MM.1S (cell line): ENCODE results near the gene SIRPB2.
A peak's percentile ranks its signal among the peaks of the same experiment; 100 is the strongest.

Experiments
- DNase-seq: peaks from one replicate; pipeline ENCODE4 v3.0.0-alpha.2; 2015
- H2AFZ ChIP-seq: fragments of 300-600 bp; sonication (generic); 2 replicates; pipeline ENCODE4 v1.6.0; 2016; ENCODE audit warnings: antibody characterized with exemption, low read length
- H3F3A ChIP-seq: fragments of 300-600 bp; sonication (generic); 2 replicates; pipeline ENCODE4 v1.6.1; 2016; ENCODE audit warnings: mild to moderate bottlenecking, antibody characterized with exemption, low read length, moderate library complexity, mixed read lengths; ENCODE audit not compliant: insufficient read depth
- H3K27ac ChIP-seq: fragments of 300-600 bp; sonication (generic); 2 replicates; pipeline ENCODE4 v1.5.1; 2016; ENCODE audit warnings: mild to moderate bottlenecking, low read length
- H3K27me3 ChIP-seq: fragments of 300-600 bp; sonication (generic); replicated peaks from 2 replicates; pipeline ENCODE4 v1.6.0; 2016; ENCODE audit warnings: low read length; ENCODE audit not compliant: insufficient read depth
- H3K36me3 ChIP-seq: fragments of 300-600 bp; sonication (generic); replicated peaks from 2 replicates; pipeline ENCODE4 v1.6.1; 2016; ENCODE audit warnings: mild to moderate bottlenecking, low read length, mixed read lengths; ENCODE audit not compliant: insufficient read depth
- H3K4me1 ChIP-seq: fragments of 300-600 bp; sonication (generic); 2 replicates; pipeline ENCODE4 v1.6.1; 2016; ENCODE audit warnings: low read length, mixed read lengths
- H3K4me2 ChIP-seq: fragments of 300-600 bp; sonication (generic); 2 replicates; pipeline ENCODE4 v1.6.0; 2016; ENCODE audit warnings: low read depth, low read length
- H3K4me3 ChIP-seq: fragments of 300-600 bp; sonication (generic); 2 replicates; pipeline ENCODE4 v1.5.1; 2016; ENCODE audit warnings: low read length, mixed read lengths
- H3K79me2 ChIP-seq: fragments of 300-600 bp; sonication (generic); 2 replicates; pipeline ENCODE4 v1.6.1; 2016; ENCODE audit warnings: mixed run types, low read length, mixed read lengths
- H3K9ac ChIP-seq: fragments of 300-600 bp; sonication (generic); 2 replicates; pipeline ENCODE4 v1.6.1; 2016; ENCODE audit warnings: low read length, mixed read lengths
- H3K9me2 ChIP-seq: fragments of 300-600 bp; sonication (generic); replicated peaks from 2 replicates; pipeline ENCODE4 v1.6.1; 2016; ENCODE audit warnings: mild to moderate bottlenecking, low read length, mixed read lengths; ENCODE audit not compliant: insufficient read depth
- H3K9me3 ChIP-seq: fragments of 300-600 bp; sonication (generic); replicated peaks from 2 replicates; pipeline ENCODE4 v1.6.1; 2016; ENCODE audit warnings: mild to moderate bottlenecking, low read length, mixed read lengths; ENCODE audit not compliant: insufficient read depth
- H4K20me1 ChIP-seq: fragments of 300-600 bp; sonication (generic); 2 replicates; pipeline ENCODE4 v1.6.1; 2016; ENCODE audit warnings: mild to moderate bottlenecking, low read length, moderate library complexity, mixed read lengths; ENCODE audit not compliant: insufficient read depth
- CTCF ChIP-seq: fragments of 300-600 bp; sonication (generic); IDR thresholded peaks from 2 replicates; pipeline ENCODE4 v1.5.1; 2016; ENCODE audit warnings: antibody characterized with exemption, low read length, mixed read lengths
- EZH2 ChIP-seq: fragments of 300-600 bp; sonication (generic); optimal IDR thresholded peaks from 2 replicates; pipeline ENCODE3; 2017; ENCODE audit warnings: low read depth, mild to moderate bottlenecking, antibody characterized with exemption, low read length, mixed read lengths
- EZH2phosphoT487 ChIP-seq: fragments of 300-600 bp; sonication (generic); IDR thresholded peaks from 2 replicates; pipeline ENCODE4 v1.6.1; 2018; ENCODE audit warnings: antibody characterized with exemption, low read length

The SIRPB2 gene

GRCh38 chr20:1505871-1506270, 14.7 kb upstream of the SIRPB2 start:
- no peak for TF ChIP-seq EZH2phosphoT487
- no peak for TF ChIP-seq CTCF
- TF ChIP-seq EZH2 = no peak
- peaks cover 6% of the 10 kb centered on the region; the same call in 1 of the 2 replicates for H3K27me3 ChIP-seq
- H3K9me2 ChIP-seq = no peaks in the 10 kb centered on the region
- H4K20me1 ChIP-seq = no peaks in the 10 kb centered on the region
- H3K4me2 ChIP-seq = no peak overlapping the region
- no peaks in the 10 kb centered on the region for H3K36me3 ChIP-seq
- no peak for DNase-seq
- no peak overlapping the region for H3K9ac ChIP-seq
- H3K9me3 ChIP-seq = no peaks in the 10 kb centered on the region
- no peaks in the 10 kb centered on the region for H3K79me2 ChIP-seq
- 0 out of 2 replicates have a peak, but pooled peaks cover 2% of the 10 kb centered on the region for H3F3A ChIP-seq
- H3K27ac ChIP-seq = no peak overlapping the region
- H2AFZ ChIP-seq = no peak overlapping the region
- H3K4me3 ChIP-seq = no peak overlapping the region
- H3K4me1 ChIP-seq = peaks cover 22% of the 10 kb centered on the region

- no peak overlapping the region for H3K4me2 ChIP-seq
These were observed 14.1 kb upstream of the SIRPB2 start for GRCh38 chr20:1505361-1505760.

GRCh38 chr20:1503564-1504227, 12.5 kb upstream of the SIRPB2 start:
- Histone ChIP-seq H3K79me2 (no peaks in the 10 kb centered on the region), H3K27me3 (peaks cover 6% of the 10 kb centered on the region; the same call in 1 of the 2 replicates), H4K20me1 (no peaks in the 10 kb centered on the region), H3K4me3 (no peak overlapping the region), H3K9me3 (no peaks in the 10 kb centered on the region), H2AFZ (no peak overlapping the region), H3K27ac (no peak overlapping the region), H3K4me2 (peak overlapping the region; percentile 20; the same call in 1 of the 2 replicates), H3K4me1 (peaks cover 40% of the 10 kb centered on the region), H3F3A (peaks cover 17% of the 10 kb centered on the region), H3K36me3 (no peaks in the 10 kb centered on the region), H3K9ac (no peak overlapping the region), H3K9me2 (no peaks in the 10 kb centered on the region)
- DNase-seq = peak; percentile 94
- TF ChIP-seq CTCF = peak; percentile 100
- no peak for TF ChIP-seq EZH2phosphoT487
- no peak for TF ChIP-seq EZH2

More at GRCh38 chr20:1505361-1505760, 14.1 kb upstream of the SIRPB2 start:
- Histone ChIP-seq H3F3A (peaks cover 7% of the 10 kb centered on the region), H3K27ac (no peak overlapping the region), H4K20me1 (no peaks in the 10 kb centered on the region), H3K36me3 (no peaks in the 10 kb centered on the region), H3K27me3 (peaks cover 6% of the 10 kb centered on the region; the same call in 1 of the 2 replicates), H3K79me2 (no peaks in the 10 kb centered on the region), H2AFZ (no peak overlapping the region), H3K4me1 (peaks cover 27% of the 10 kb centered on the region), H3K9me2 (no peaks in the 10 kb centered on the region), H3K9ac (no peak overlapping the region), H3K9me3 (no peaks in the 10 kb centered on the region), H3K4me3 (no peak overlapping the region)
- TF ChIP-seq EZH2 = no peak
- TF ChIP-seq CTCF = no peak
- no peak for TF ChIP-seq EZH2phosphoT487
- DNase-seq = no peak
